ENCODE results near the gene ADAM15.
A peak's percentile ranks its signal among the peaks of the same experiment; 100 is the strongest.

ADAM15 gene

GRCh38 chr1:155012776-155013602 is 38.1 kb upstream of the ADAM15 start:
- DNase-seq: no peak

GRCh38 chr1:155013632-155014031 is 37.5 kb upstream of the ADAM15 start:
- peak; percentile 48 for DNase-seq

GRCh38 chr1:155014709-155015508 is 36.2 kb upstream of the ADAM15 start:
- no peak for DNase-seq

- no peak for DNase-seq
Measured at GRCh38 chr1:155015527-155016230, 35.4 kb upstream of the ADAM15 start.

- no peak for DNase-seq
Measured at GRCh38 chr1:155016231-155016831, 34.8 kb upstream of the ADAM15 start.

- peak; percentile 83 for DNase-seq
Measured at GRCh38 chr1:155017041-155017945, 33.8 kb upstream of the ADAM15 start.

- no peak for DNase-seq
Measured at GRCh38 chr1:155017946-155018316, 33.2 kb upstream of the ADAM15 start.

GRCh38 chr1:155018617-155019348 is 32.3 kb upstream of the ADAM15 start:
- no peak for DNase-seq

- no peak for DNase-seq
Measured at GRCh38 chr1:155019377-155020245, 31.5 kb upstream of the ADAM15 start.

GRCh38 chr1:155022136-155022926 is 28.8 kb upstream of the ADAM15 start:
- DNase-seq: no peak

- DNase-seq: no peak
Measured at GRCh38 chr1:155022927-155023236, 28.2 kb upstream of the ADAM15 start.

- no peak for DNase-seq
Measured at GRCh38 chr1:155023627-155024026, 27.5 kb upstream of the ADAM15 start.

GRCh38 chr1:155024315-155024714 is 26.8 kb upstream of the ADAM15 start:
- no peak for DNase-seq

GRCh38 chr1:155026154-155026553 is 25.0 kb upstream of the ADAM15 start:
- no peak for DNase-seq

GRCh38 chr1:155026588-155026987 is 24.5 kb upstream of the ADAM15 start:
- DNase-seq: no peak

GRCh38 chr1:155029513-155030242 is 21.4 kb upstream of the ADAM15 start:
- DNase-seq: no peak

- DNase-seq: no peak
Measured at GRCh38 chr1:155030243-155030795, 20.8 kb upstream of the ADAM15 start.

- no peak for DNase-seq
Measured at GRCh38 chr1:155030899-155031298, 20.2 kb upstream of the ADAM15 start.

- DNase-seq: no peak
Measured at GRCh38 chr1:155032886-155033285, 18.2 kb upstream of the ADAM15 start.

Data from activated effector memory CD4-positive, alpha-beta T cell treated with Interleukin-2 at 50 U/mL for 16 hours (primary cell).